Neural progenitor cell (in vitro differentiated cells): Measurements from ENCODE around the gene BMP7. TPM values are rescaled to one million over a fixed set of nuclear protein-coding genes. Genes with fewer than 3 reads are reported as not detected.

Source experiments
- DNase-seq: peaks from one replicate; pipeline ENCODE4 v3.0.0-alpha.2; 2016; ENCODE audit warnings: low spot score
- H2AFZ ChIP-seq: fragments of 200-600 bp; sonication (generic); replicated peaks from 2 replicates; pipeline ENCODE4 v1.6.1; 2016; ENCODE audit warnings: antibody characterized with exemption
- H3F3A ChIP-seq: fragments of 200-600 bp; sonication (generic); 2 replicates; pipeline ENCODE4 v1.6.1; 2016; ENCODE audit warnings: antibody characterized with exemption, low read depth
- H3K27ac ChIP-seq: fragments of 200-600 bp; sonication (generic); 2 replicates; pipeline ENCODE4 v1.5.1; 2016; ENCODE audit warnings: mild to moderate bottlenecking
- H3K27me3 ChIP-seq: fragments of 200-600 bp; sonication (generic); 2 replicates; pipeline ENCODE4 v1.6.1; 2016; ENCODE audit warnings: mild to moderate bottlenecking, moderate library complexity
- H3K36me3 ChIP-seq: fragments of 200-600 bp; sonication (generic); 2 replicates; pipeline ENCODE4 v1.5.1; 2016
- H3K4me1 ChIP-seq: fragments of 200-600 bp; sonication (generic); 2 replicates; pipeline ENCODE4 v1.6.1; 2016; ENCODE audit warnings: mixed run types
- H3K4me2 ChIP-seq: fragments of 200-600 bp; sonication (generic); 2 replicates; pipeline ENCODE4 v1.6.1; 2016
- H3K4me3 ChIP-seq: fragments of 200-600 bp; sonication (generic); 2 replicates; pipeline ENCODE4 v1.5.1; 2016
- H3K79me2 ChIP-seq: fragments of 200-600 bp; sonication (generic); 2 replicates; pipeline ENCODE4 v1.6.1; 2016; ENCODE audit warnings: low read depth
- H3K9ac ChIP-seq: fragments of 200-600 bp; sonication (generic); 2 replicates; pipeline ENCODE4 v1.6.1; 2016
- H3K9me3 ChIP-seq: fragments of 200-600 bp; sonication (generic); 2 replicates; pipeline ENCODE4 v1.5.1; 2016; ENCODE audit warnings: low read depth
- H4K20me1 ChIP-seq: fragments of 200-600 bp; sonication (generic); 2 replicates; pipeline ENCODE4 v1.6.1; 2016; ENCODE audit warnings: low read depth
- H3K27ac Mint-ChIP-seq: 3 replicates; pipeline ENCODE4 v1.8.0; 2021; ENCODE audit warnings: mixed read lengths
- H3K27me3 Mint-ChIP-seq: 2 replicates; pipeline ENCODE4 v1.8.0; 2022; ENCODE audit warnings: low read depth, mild to moderate bottlenecking, inconsistent platforms, moderate library complexity, mixed read lengths; ENCODE audit not compliant: insufficient read depth
- H3K36me3 Mint-ChIP-seq: 3 replicates; pipeline ENCODE4 v1.8.0; 2021; ENCODE audit warnings: mixed read lengths
- H3K4me1 Mint-ChIP-seq: 3 replicates; pipeline ENCODE4 v1.8.0; 2021; ENCODE audit warnings: mixed read lengths
- H3K4me3 Mint-ChIP-seq: 3 replicates; pipeline ENCODE4 v1.8.0; 2021; ENCODE audit warnings: mild to moderate bottlenecking, moderate library complexity, mixed read lengths
- H3K9me3 Mint-ChIP-seq: 3 replicates; pipeline ENCODE4 v1.8.0; 2020; ENCODE audit warnings: mixed read lengths
- EZH2 ChIP-seq: fragments of 200-600 bp; sonication (generic); IDR thresholded peaks from 2 replicates; pipeline ENCODE4 v1.6.1; 2017; ENCODE audit warnings: antibody characterized with exemption, mild to moderate bottlenecking, moderate library complexity
- EZH2phosphoT487 ChIP-seq: fragments of 200-600 bp; sonication (generic); IDR thresholded peaks from 2 replicates; pipeline ENCODE4 v1.6.1; 2017; ENCODE audit warnings: antibody characterized with exemption
- total RNA-seq: library from RNA; depleted of rRNA; stranded (reverse); fragments of >200 nt; gene quantifications from 2 replicates; pipeline ENCODE4 v1.2.3, GENCODE V29; 2015; ENCODE audit warnings: low replicate concordance
- TF ChIP-seq, protein P1 (sequence below): fragments of 200-600 bp; sonication (generic); IDR thresholded peaks from 2 replicates; pipeline ENCODE4 v1.5.1; 2017; ENCODE audit warnings: antibody characterized with exemption, mild to moderate bottlenecking

The BMP7 gene
- total RNA-seq, 1 donor from 2014 or later = 11.2 TPM

DNA sequence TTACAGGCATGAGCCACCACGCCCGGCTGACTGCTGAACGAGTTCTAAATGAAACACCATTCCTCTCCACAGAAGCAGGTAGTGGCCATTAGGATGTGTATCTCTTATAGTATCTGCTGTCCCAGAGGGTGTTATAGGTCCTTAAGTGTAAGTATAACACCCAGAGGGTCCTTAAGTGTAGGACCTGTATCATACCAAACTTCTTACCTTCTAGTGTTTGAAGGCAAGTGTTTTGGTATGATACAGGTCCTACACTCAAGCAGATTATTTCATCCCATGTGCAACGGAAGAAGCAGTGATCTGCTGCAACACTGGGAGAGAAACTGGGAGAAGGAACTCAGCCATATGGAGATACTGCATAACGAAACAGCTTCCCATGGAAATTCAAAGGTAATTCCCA is 17.4 kb downstream of the BMP7 start:
- H3K36me3 Mint-ChIP-seq = peaks cover 20% of the 10 kb centered on the region
- H3K27me3 Mint-ChIP-seq = peaks cover 2% of the 10 kb centered on the region
- no peaks in the 10 kb centered on the region for H3K36me3 ChIP-seq
- peaks cover 47% of the 10 kb centered on the region for H3K4me1 Mint-ChIP-seq
- H3K4me2 ChIP-seq = no peak overlapping the region
- no peak overlapping the region for H3K4me3 ChIP-seq
- peaks cover 18% of the 10 kb centered on the region for H3K4me1 ChIP-seq
- no peaks in the 10 kb centered on the region for H3K9me3 ChIP-seq
- H3F3A ChIP-seq = peaks cover 6% of the 10 kb centered on the region
- H4K20me1 ChIP-seq = no peaks in the 10 kb centered on the region
- DNase-seq = no peak
- H3K27ac Mint-ChIP-seq = no peak overlapping the region
- H3K9ac ChIP-seq = no peak overlapping the region
- TF ChIP-seq EZH2 (no peak), EZH2phosphoT487 (no peak)
- TF ChIP-seq, protein P1, sequence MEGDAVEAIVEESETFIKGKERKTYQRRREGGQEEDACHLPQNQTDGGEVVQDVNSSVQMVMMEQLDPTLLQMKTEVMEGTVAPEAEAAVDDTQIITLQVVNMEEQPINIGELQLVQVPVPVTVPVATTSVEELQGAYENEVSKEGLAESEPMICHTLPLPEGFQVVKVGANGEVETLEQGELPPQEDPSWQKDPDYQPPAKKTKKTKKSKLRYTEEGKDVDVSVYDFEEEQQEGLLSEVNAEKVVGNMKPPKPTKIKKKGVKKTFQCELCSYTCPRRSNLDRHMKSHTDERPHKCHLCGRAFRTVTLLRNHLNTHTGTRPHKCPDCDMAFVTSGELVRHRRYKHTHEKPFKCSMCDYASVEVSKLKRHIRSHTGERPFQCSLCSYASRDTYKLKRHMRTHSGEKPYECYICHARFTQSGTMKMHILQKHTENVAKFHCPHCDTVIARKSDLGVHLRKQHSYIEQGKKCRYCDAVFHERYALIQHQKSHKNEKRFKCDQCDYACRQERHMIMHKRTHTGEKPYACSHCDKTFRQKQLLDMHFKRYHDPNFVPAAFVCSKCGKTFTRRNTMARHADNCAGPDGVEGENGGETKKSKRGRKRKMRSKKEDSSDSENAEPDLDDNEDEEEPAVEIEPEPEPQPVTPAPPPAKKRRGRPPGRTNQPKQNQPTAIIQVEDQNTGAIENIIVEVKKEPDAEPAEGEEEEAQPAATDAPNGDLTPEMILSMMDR = no peak
- H3K79me2 ChIP-seq = peaks cover 43% of the 10 kb centered on the region
- no peaks in the 10 kb centered on the region for H3K27me3 ChIP-seq
- H2AFZ ChIP-seq = no peak overlapping the region
- H3K9me3 Mint-ChIP-seq = peaks cover 4% of the 10 kb centered on the region
- no peak overlapping the region for H3K4me3 Mint-ChIP-seq
- no peak overlapping the region for H3K27ac ChIP-seq

DNA sequence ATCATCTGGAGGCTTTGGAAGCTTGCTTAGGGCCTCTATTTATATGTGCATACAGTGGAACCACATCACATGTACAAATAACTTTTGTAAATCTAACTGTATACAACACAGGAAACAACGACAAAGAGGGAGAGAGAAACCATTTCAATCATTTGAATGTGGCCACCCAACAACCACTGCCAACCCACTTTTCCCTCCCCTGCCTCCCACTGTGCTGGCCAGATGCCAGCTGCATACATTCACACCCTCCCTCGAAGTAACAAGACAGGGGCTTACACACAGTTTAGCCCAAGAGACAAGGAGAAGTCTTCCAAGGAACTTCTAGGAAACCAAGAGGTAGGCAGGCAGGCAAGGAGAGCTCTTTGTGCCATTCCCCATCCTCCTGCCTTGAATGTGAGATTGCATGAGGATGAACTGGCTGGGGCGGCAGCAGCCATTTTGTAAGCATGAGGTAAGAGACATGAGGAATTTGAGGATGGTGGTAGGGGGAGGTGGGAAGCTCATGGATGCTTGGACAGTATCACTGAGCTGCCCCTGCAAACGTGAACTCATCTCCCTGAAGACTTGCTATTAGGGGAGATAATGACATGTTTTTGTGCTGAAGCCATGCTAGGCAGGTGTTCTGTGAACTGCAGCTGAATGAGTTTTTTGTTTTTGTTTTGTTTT is 18.2 kb downstream of the BMP7 start:
- Histone ChIP-seq H3K9ac (no peak overlapping the region), H3K4me3 (no peak overlapping the region), H3F3A (peaks cover 4% of the 10 kb centered on the region), H3K9me3 (no peaks in the 10 kb centered on the region), H3K36me3 (no peaks in the 10 kb centered on the region), H3K79me2 (peaks cover 43% of the 10 kb centered on the region), H4K20me1 (no peaks in the 10 kb centered on the region), H3K27ac (no peak overlapping the region), H3K4me2 (no peak overlapping the region), H3K4me1 (peaks cover 18% of the 10 kb centered on the region), H2AFZ (no peak overlapping the region), H3K27me3 (no peaks in the 10 kb centered on the region)
- DNase-seq = no peak
- Mint-ChIP-seq H3K27ac (no peak overlapping the region), H3K36me3 (peaks cover 21% of the 10 kb centered on the region), H3K4me1 (peaks cover 49% of the 10 kb centered on the region), H3K4me3 (no peak overlapping the region), H3K27me3 (peaks cover 2% of the 10 kb centered on the region), H3K9me3 (peaks cover 4% of the 10 kb centered on the region)
- no peak for TF ChIP-seq EZH2phosphoT487
- no peak for TF ChIP-seq EZH2
- TF ChIP-seq, protein P1 = no peak

DNA sequence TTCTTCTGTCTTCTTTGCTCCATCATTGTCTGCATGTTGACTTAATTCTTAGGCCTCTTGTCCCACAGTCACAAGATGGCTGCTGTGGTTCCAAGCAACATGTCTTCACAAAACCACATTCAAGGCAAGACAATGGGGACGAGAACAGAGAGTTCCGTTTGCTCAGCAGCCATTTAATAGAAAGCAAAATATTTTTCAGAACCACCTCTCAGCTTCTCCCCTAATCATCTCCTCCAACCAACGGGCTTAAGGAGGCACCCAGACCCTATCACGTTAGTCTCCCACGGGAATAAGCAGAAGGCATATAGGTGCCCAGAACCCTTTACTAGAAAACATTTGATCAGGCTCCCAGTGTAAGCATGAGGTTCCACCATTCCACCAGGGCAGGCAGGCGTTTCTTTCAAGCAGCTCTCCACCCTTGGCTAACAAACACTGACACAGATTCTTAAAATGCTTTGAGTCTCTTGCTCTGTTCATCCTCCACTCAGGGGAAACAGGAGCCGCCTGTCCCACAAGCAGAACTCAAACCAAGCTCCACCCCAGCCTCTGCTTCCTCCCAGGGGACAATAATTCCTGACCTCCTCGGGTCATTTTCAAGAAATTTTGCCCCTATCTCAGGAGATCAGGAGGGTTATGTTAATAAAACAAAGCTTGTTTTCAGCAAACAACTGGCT is 19.0 kb downstream of the BMP7 start:
- H3F3A ChIP-seq = no peaks in the 10 kb centered on the region
- H3K4me3 Mint-ChIP-seq = no peak overlapping the region
- DNase-seq = no peak
- H4K20me1 ChIP-seq = no peaks in the 10 kb centered on the region
- peaks cover 4% of the 10 kb centered on the region for H3K9me3 Mint-ChIP-seq
- H3K27me3 ChIP-seq = no peaks in the 10 kb centered on the region
- no peak overlapping the region for H3K27ac Mint-ChIP-seq
- no peak overlapping the region for H3K4me3 ChIP-seq
- H3K27me3 Mint-ChIP-seq = peaks cover 4% of the 10 kb centered on the region
- H3K79me2 ChIP-seq = peaks cover 43% of the 10 kb centered on the region
- H3K4me1 ChIP-seq = peaks cover 10% of the 10 kb centered on the region
- H3K4me1 Mint-ChIP-seq = peaks cover 41% of the 10 kb centered on the region
- H3K27ac ChIP-seq = no peak overlapping the region
- H2AFZ ChIP-seq = no peak overlapping the region
- H3K4me2 ChIP-seq = no peak overlapping the region
- no peak overlapping the region for H3K9ac ChIP-seq
- no peaks in the 10 kb centered on the region for H3K9me3 ChIP-seq
- TF ChIP-seq, protein P1 = no peak
- no peak for TF ChIP-seq EZH2
- TF ChIP-seq EZH2phosphoT487 = no peak
- peaks cover 21% of the 10 kb centered on the region for H3K36me3 Mint-ChIP-seq
- no peaks in the 10 kb centered on the region for H3K36me3 ChIP-seq
